HepG2 (cell line): ENCODE data around the gene CCDC150. TPM values are rescaled to one million over a fixed set of nuclear protein-coding genes. Genes with fewer than 3 reads are reported as not detected.

Source experiments
- ATF3 ChIP-seq: sonication (generic); formaldehyde crosslinking; IDR thresholded peaks from 2 replicates; pipeline ENCODE4 v1.4.0; 2020; ENCODE audit warnings: missing genetic modification reagents
- ATRX ChIP-seq: sonication (generic); formaldehyde crosslinking; IDR thresholded peaks from 2 replicates; pipeline ENCODE4 v1.4.0; 2020; ENCODE audit warnings: missing genetic modification reagents, borderline replicate concordance
- CENPT ChIP-seq: sonication (generic); formaldehyde crosslinking; IDR thresholded peaks from 2 replicates; pipeline ENCODE4 v1.8.0; 2022; ENCODE audit warnings: low read depth, mild to moderate bottlenecking, moderate library complexity, missing genetic modification reagents
- EP300 ChIP-seq, 3 experiments: sonication (generic) in 1 of 3; formaldehyde crosslinking in 1 of 3; IDR thresholded peaks; 2 replicates each; pipeline versions ENCODE4 v1.5.1 to v1.6.1; 2011 to 2020; ENCODE audit warnings: low read depth in 2 of 3, low read length in 2 of 3, borderline replicate concordance in 1 of 3, improper control_type of control experiment in 1 of 3, mild to moderate bottlenecking in 1 of 3, missing genetic modification reagents in 1 of 3, moderate library complexity in 1 of 3
- ERF ChIP-seq: IDR thresholded peaks from 2 replicates; pipeline ENCODE4 v1.6.1; 2018; ENCODE audit warnings: missing biosample characterization, missing genetic modification reagents
- GATAD2A ChIP-seq: IDR thresholded peaks from 2 replicates; pipeline ENCODE4 v1.6.1; 2016
- HNF4A ChIP-seq: sonication (generic); formaldehyde crosslinking; IDR thresholded peaks from 2 replicates; pipeline ENCODE4 v1.4.0; 2020; ENCODE audit warnings: missing genetic modification reagents
- HNRNPUL1 ChIP-seq: fragments of 200-400 bp; formaldehyde crosslinking; IDR thresholded peaks from 2 replicates; pipeline ENCODE4 v1.6.1; 2017; ENCODE audit warnings: low read depth, mild to moderate bottlenecking, low read length, moderate library complexity
- MTA1 ChIP-seq: sonication (generic); formaldehyde crosslinking; IDR thresholded peaks from 2 replicates; pipeline ENCODE4 v1.4.0; 2020; ENCODE audit warnings: missing genetic modification reagents, mild to moderate bottlenecking, borderline replicate concordance
- NCOA2 ChIP-seq: sonication (generic); formaldehyde crosslinking; IDR thresholded peaks from 2 replicates; pipeline ENCODE4 v1.8.0; 2022; ENCODE audit warnings: inconsistent platforms
- PAWR ChIP-seq: sonication (generic); formaldehyde crosslinking; IDR thresholded peaks from 2 replicates; pipeline ENCODE4 v1.4.0; 2020; ENCODE audit warnings: missing genetic modification reagents, mild to moderate bottlenecking, borderline replicate concordance
- PPARG ChIP-seq: conservative IDR thresholded peaks from 2 replicates; pipeline ENCODE4 v1.6.1; 2016; ENCODE audit warnings: missing biosample characterization, missing genetic modification reagents
- PRDM15 ChIP-seq: sonication (generic); formaldehyde crosslinking; IDR thresholded peaks from 2 replicates; pipeline ENCODE4 v1.4.0; 2020; ENCODE audit warnings: missing genetic modification reagents
- SMC3 ChIP-seq: IDR thresholded peaks from 2 replicates; pipeline ENCODE4 v1.6.1; 2011; ENCODE audit warnings: low read length, improper control_type of control experiment
- ZBTB10 ChIP-seq: sonication (generic); formaldehyde crosslinking; IDR thresholded peaks from 2 replicates; pipeline ENCODE4 v1.4.0; 2020; ENCODE audit warnings: missing genetic modification reagents, borderline replicate concordance
- ZBTB44 ChIP-seq: sonication (generic); formaldehyde crosslinking; IDR thresholded peaks from 2 replicates; pipeline ENCODE4 v1.4.0; 2020; ENCODE audit warnings: missing genetic modification reagents
- ZBTB7B ChIP-seq: sonication (generic); formaldehyde crosslinking; IDR thresholded peaks from 2 replicates; pipeline ENCODE4 v1.4.0; 2020; ENCODE audit warnings: missing genetic modification reagents
- ZNF124 ChIP-seq: sonication (generic); formaldehyde crosslinking; IDR thresholded peaks from 2 replicates; pipeline ENCODE4 v1.4.0; 2020; ENCODE audit warnings: missing genetic modification reagents
- ZNF333 ChIP-seq: sonication (generic); formaldehyde crosslinking; IDR thresholded peaks from 2 replicates; pipeline ENCODE4 v1.4.0; 2020; ENCODE audit warnings: mild to moderate bottlenecking, missing genetic modification reagents, borderline replicate concordance
- ZNF468 ChIP-seq: sonication (generic); formaldehyde crosslinking; IDR thresholded peaks from 2 replicates; pipeline ENCODE4 v1.8.0; 2022; ENCODE audit warnings: mild to moderate bottlenecking, moderate library complexity, missing genetic modification reagents
- ZNF792 ChIP-seq: IDR thresholded peaks from 2 replicates; pipeline ENCODE4 v1.6.1; 2016
- polyA plus RNA-seq, 8 experiments: library from polyadenylated mRNA; depleted of rRNA in 3 of 8; stranded (reverse) in 7 of 8; unstranded in 1 of 8; fragments of >200 nt; fragmentation: Illumina TruSeq in 4 of 8; extraction: Trizol in 4 of 8; gene quantifications; 2 replicates each; pipeline versions ENCODE4 v1.2.1 to v1.2.3, GENCODE V29; 2011 to 2016; ENCODE audit warnings: low read depth in 4 of 8, missing spikeins in 1 of 8, mixed read lengths in 1 of 8; ENCODE audit not compliant: insufficient read depth in 1 of 8
- total RNA-seq, 5 experiments: library from RNA; depleted of rRNA; stranded (reverse); fragments of >200 nt; fragmentation: Illumina TruSeq; extraction: Trizol; gene quantifications; 2 replicates each; pipeline ENCODE4 v1.2.3, GENCODE V29; 2016; ENCODE audit warnings: low read depth in 1 of 5

Gene CCDC150
- total and polyA plus RNA-seq, 2 of the 13 experiments (the other 11 are each of a cell fraction or from before 2014, with no cell fraction given) = 14.9 to 32.6 TPM

GRCh38 chr2:196719110-196719872 is 79.8 kb downstream of the CCDC150 start (continued):
- peak; percentile 56; the same call in 1 of the 2 replicates for TF ChIP-seq ERF
- TF ChIP-seq CENPT (CRISPR knock-in tag) = no peak
- no peak for TF ChIP-seq MTA1 (CRISPR knock-in tag)
- no peak for TF ChIP-seq ZNF468 (CRISPR knock-in tag)
- TF ChIP-seq SMC3 = no peak
- TF ChIP-seq ATF3 (CRISPR knock-in tag) = no peak
- no peak for TF ChIP-seq ZBTB10 (CRISPR knock-in tag)
- TF ChIP-seq NCOA2 (CRISPR knock-in tag) = peak; percentile 2; the same call in 1 of the 2 replicates
- no peak for TF ChIP-seq ZBTB44 (CRISPR knock-in tag)
- 0 out of 2 replicates have a peak, but pooled peaks have one; percentile 64 for TF ChIP-seq ZNF792 (CRISPR knock-in tag)
- TF ChIP-seq ZBTB7B (CRISPR knock-in tag) = no peak
- TF ChIP-seq PAWR = no peak
- TF ChIP-seq GATAD2A = peak; percentile 66
- TF ChIP-seq ATRX (CRISPR knock-in tag) = no peak
- TF ChIP-seq HNF4A (CRISPR knock-in tag) = 0 out of 2 replicates have a peak, but pooled peaks have one; percentile 13
- TF ChIP-seq EP300 (IDR thresholded peaks at IDR 0.05; ENCODE audit: low read depth in 2 of 2, low read length in 2 of 2) = peak in 1 of 2 experiments; percentile 28; a peak in 1 of 4 replicates
- no peak for TF ChIP-seq EP300 (CRISPR knock-in tag; IDR thresholded peaks at IDR 0.05; ENCODE audit: borderline replicate concordance)
- TF ChIP-seq ZNF124 (CRISPR knock-in tag) = 0 out of 2 replicates have a peak, but pooled peaks have one; percentile 0
- 0 out of 2 replicates have a peak, but pooled peaks have one; percentile 10 for TF ChIP-seq PPARG
- TF ChIP-seq ZNF333 (CRISPR knock-in tag) = no peak
- TF ChIP-seq PRDM15 (CRISPR knock-in tag) = no peak
- no peak for TF ChIP-seq HNRNPUL1
